ENCODE measurements around the gene GNAQ.
"Not testable (repeated sequence)": the region's sequence is repeated elsewhere in the genome, so short reads cannot be mapped to it uniquely, and the experiment has no call there.

GNAQ gene

GRCh38 chr9:77903666-77904285, 127.8 kb downstream of the GNAQ start:
- no peak for DNase-seq (ENCODE audit: low read depth)

GRCh38 chr9:77901771-77902170, 129.8 kb downstream of the GNAQ start:
- no peak for DNase-seq (ENCODE audit: low read depth)

GRCh38 chr9:77901018-77901417, 130.6 kb downstream of the GNAQ start:
- no peak for DNase-seq (ENCODE audit: low read depth)

GRCh38 chr9:77899679-77900354, 131.8 kb downstream of the GNAQ start:
- peak; percentile 66 for DNase-seq (ENCODE audit: low read depth)

GRCh38 chr9:77898864-77899263, 132.7 kb downstream of the GNAQ start:
- DNase-seq (ENCODE audit: low read depth), result no peak

GRCh38 chr9:77896938-77897667, 134.5 kb downstream of the GNAQ start:
- DNase-seq (ENCODE audit: low read depth), result no peak

- DNase-seq (ENCODE audit: low read depth), result no peak
Measured at GRCh38 chr9:77896269-77896937, 135.2 kb downstream of the GNAQ start.

- DNase-seq (ENCODE audit: low read depth), result no peak
Measured at GRCh38 chr9:77893706-77894105, 137.9 kb downstream of the GNAQ start.

GRCh38 chr9:77892955-77893514, 138.6 kb downstream of the GNAQ start:
- DNase-seq (ENCODE audit: low read depth), result no peak

GRCh38 chr9:77892171-77892570, 139.4 kb downstream of the GNAQ start:
- no peak for DNase-seq (ENCODE audit: low read depth)

- no peak for DNase-seq (ENCODE audit: low read depth)
Measured at GRCh38 chr9:77891128-77891800, 140.3 kb downstream of the GNAQ start.

- no peak for DNase-seq (ENCODE audit: low read depth)
Measured at GRCh38 chr9:77887662-77888061, 143.9 kb downstream of the GNAQ start.

- no peak for DNase-seq (ENCODE audit: low read depth)
Measured at GRCh38 chr9:77885104-77885672, 146.4 kb downstream of the GNAQ start.

- DNase-seq (ENCODE audit: low read depth), result no peak
Measured at GRCh38 chr9:77883846-77884771, 147.5 kb downstream of the GNAQ start.

- no peak for DNase-seq (ENCODE audit: low read depth)
Measured at GRCh38 chr9:77883133-77883532, 148.5 kb downstream of the GNAQ start.

GRCh38 chr9:77882294-77882693, 149.3 kb downstream of the GNAQ start:
- DNase-seq (ENCODE audit: low read depth), result no peak

- DNase-seq (ENCODE audit: low read depth), result not testable (repeated sequence)
Measured at GRCh38 chr9:77881634-77882033, 150.0 kb downstream of the GNAQ start.

GRCh38 chr9:77881111-77881510, 150.5 kb downstream of the GNAQ start:
- DNase-seq (ENCODE audit: low read depth), result no peak

GRCh38 chr9:77879437-77879943, 152.1 kb downstream of the GNAQ start:
- no peak for DNase-seq (ENCODE audit: low read depth)

- DNase-seq (ENCODE audit: low read depth), result not testable (repeated sequence)
Measured at GRCh38 chr9:77878793-77879192, 152.8 kb downstream of the GNAQ start.
